Smooth muscle cell (in vitro differentiated cells): ENCODE data around the gene LAMB1. TPM values are rescaled to one million over a fixed set of nuclear protein-coding genes. Genes with fewer than 3 reads are reported as not detected.

ENCODE experiments used
- DNase-seq: peaks from one replicate; lab custom pipeline; 2025; ENCODE audit not compliant: unreplicated experiment; lab: John Stamatoyannopoulos, UW
- H2AFZ ChIP-seq: fragments of 200-600 bp; sonication (generic); 2 replicates; pipeline ENCODE4 v1.6.0; 2016; ENCODE audit warnings: antibody characterized with exemption, low read depth, mild to moderate bottlenecking
- H3F3A ChIP-seq: fragments of 200-600 bp; sonication (generic); 2 replicates; pipeline ENCODE4 v1.6.0; 2017; ENCODE audit warnings: antibody characterized with exemption, low read depth
- H3K27ac ChIP-seq: fragments of 200-600 bp; sonication (generic); 2 replicates; pipeline ENCODE4 v1.5.1; 2016; ENCODE audit warnings: low read depth, mild to moderate bottlenecking
- H3K27me3 ChIP-seq: fragments of 200-600 bp; sonication (generic); 2 replicates; pipeline ENCODE4 v1.6.1; 2016; ENCODE audit warnings: low read depth, mild to moderate bottlenecking
- H3K36me3 ChIP-seq: fragments of 200-600 bp; sonication (generic); 2 replicates; pipeline ENCODE4 v1.5.1; 2016; ENCODE audit warnings: low read depth
- H3K4me1 ChIP-seq: fragments of 200-600 bp; sonication (generic); 2 replicates; pipeline ENCODE4 v1.5.1; 2016; ENCODE audit warnings: low read depth
- H3K4me2 ChIP-seq: fragments of 200-600 bp; sonication (generic); 2 replicates; pipeline ENCODE4 v1.6.0; 2016; ENCODE audit warnings: mild to moderate bottlenecking
- H3K4me3 ChIP-seq: fragments of 200-600 bp; sonication (generic); 2 replicates; pipeline ENCODE4 v1.5.1; 2016; ENCODE audit warnings: mild to moderate bottlenecking
- H3K79me2 ChIP-seq: fragments of 200-600 bp; sonication (generic); 2 replicates; pipeline ENCODE4 v1.6.0; 2016; ENCODE audit warnings: low read depth, mild to moderate bottlenecking
- H3K9ac ChIP-seq: fragments of 200-600 bp; sonication (generic); 2 replicates; pipeline ENCODE4 v1.6.0; 2016; ENCODE audit warnings: low read depth
- H3K9me3 ChIP-seq: fragments of 200-600 bp; sonication (generic); replicated peaks from 2 replicates; pipeline ENCODE4 v1.5.1; 2016; ENCODE audit warnings: low read depth
- H4K20me1 ChIP-seq: fragments of 200-600 bp; sonication (generic); 2 replicates; pipeline ENCODE4 v1.6.0; 2016; ENCODE audit warnings: low read depth
- WGBS: methylation state at CpG from one replicate; pipeline ENCODE4 v1.1.7; 2016; ENCODE audit warnings: low lambda C conversion rate; 5-methylcytosine and 5-hydroxymethylcytosine counted together
- polyA plus RNA-seq: library from polyadenylated mRNA; unstranded; fragments of >200 nt; fragmentation: Nextera tagmentation; extraction: Ambion mirVana; gene quantifications from 2 replicates; pipeline ENCODE4 v1.2.1, GENCODE V29; 2016
- total RNA-seq: library from RNA; depleted of rRNA; stranded (reverse); fragments of >200 nt; gene quantifications from 2 replicates; pipeline ENCODE4 v1.2.3, GENCODE V29; 2014
- TF ChIP-seq, protein P1 (sequence below): fragments of 200-600 bp; sonication (generic); IDR thresholded peaks from 2 replicates; pipeline ENCODE4 v1.5.1; 2017; ENCODE audit warnings: borderline replicate concordance, mild to moderate bottlenecking, antibody characterized with exemption; ENCODE audit not compliant: insufficient read depth, poor library complexity, severe bottlenecking

The LAMB1 gene
- total and polyA plus RNA-seq, 2 experiments from 2014 or later: 191 to 244 TPM

DNA sequence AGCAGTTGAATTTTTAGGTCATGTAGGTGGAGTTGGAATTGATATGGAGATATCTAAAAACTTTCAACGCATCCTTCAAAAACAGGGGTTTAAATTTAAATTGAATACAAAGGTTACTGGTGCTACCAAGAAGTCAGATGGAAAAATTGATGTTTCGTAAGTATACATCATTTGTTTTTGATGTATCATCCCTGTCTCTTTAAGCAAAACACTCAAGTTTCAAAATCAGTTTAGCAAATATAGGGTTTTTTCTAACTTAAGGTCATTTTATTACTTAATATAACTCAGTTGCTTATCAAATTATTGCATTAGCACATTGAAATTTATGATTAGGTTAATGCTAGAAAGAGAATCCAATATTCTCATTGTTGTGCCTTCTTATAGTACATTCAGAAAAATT is 87.4 kb downstream of the LAMB1 start:
- Histone ChIP-seq H3K27me3 (no peaks in the 10 kb centered on the region), H3K9me3 (no peaks in the 10 kb centered on the region), H3K4me3 (no peak overlapping the region), H4K20me1 (peaks cover 34% of the 10 kb centered on the region), H3K9ac (no peak overlapping the region), H3F3A (peaks cover 18% of the 10 kb centered on the region), H3K4me2 (no peak overlapping the region), H3K79me2 (peaks cover 33% of the 10 kb centered on the region), H2AFZ (no peak overlapping the region), H3K4me1 (no peaks in the 10 kb centered on the region), H3K27ac (no peak overlapping the region), H3K36me3 (peaks cover 24% of the 10 kb centered on the region)
- TF ChIP-seq, protein P1, sequence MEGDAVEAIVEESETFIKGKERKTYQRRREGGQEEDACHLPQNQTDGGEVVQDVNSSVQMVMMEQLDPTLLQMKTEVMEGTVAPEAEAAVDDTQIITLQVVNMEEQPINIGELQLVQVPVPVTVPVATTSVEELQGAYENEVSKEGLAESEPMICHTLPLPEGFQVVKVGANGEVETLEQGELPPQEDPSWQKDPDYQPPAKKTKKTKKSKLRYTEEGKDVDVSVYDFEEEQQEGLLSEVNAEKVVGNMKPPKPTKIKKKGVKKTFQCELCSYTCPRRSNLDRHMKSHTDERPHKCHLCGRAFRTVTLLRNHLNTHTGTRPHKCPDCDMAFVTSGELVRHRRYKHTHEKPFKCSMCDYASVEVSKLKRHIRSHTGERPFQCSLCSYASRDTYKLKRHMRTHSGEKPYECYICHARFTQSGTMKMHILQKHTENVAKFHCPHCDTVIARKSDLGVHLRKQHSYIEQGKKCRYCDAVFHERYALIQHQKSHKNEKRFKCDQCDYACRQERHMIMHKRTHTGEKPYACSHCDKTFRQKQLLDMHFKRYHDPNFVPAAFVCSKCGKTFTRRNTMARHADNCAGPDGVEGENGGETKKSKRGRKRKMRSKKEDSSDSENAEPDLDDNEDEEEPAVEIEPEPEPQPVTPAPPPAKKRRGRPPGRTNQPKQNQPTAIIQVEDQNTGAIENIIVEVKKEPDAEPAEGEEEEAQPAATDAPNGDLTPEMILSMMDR: no peak
- DNase-seq: no peak
- WGBS: 97% methylated on average over 2 of the region's 2 CpGs

DNA sequence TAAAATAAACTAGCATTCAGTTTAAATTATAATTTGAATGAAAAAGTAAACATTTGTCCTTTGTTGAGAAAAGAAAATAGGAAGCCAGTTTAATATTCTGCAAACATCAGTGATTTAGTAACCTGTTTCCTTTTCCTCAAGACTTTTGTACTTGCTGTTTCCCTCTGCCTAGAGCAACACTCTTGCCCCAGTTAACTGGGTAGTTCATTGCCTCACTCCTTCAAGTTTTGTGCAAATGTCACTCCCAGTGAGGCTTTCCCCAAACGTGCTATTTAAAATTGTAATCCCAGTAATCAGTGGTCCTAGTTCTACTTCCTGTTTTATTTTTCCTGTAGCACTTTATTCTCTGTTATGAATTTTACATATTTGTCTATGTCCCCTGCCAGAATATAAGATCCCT is 88.1 kb downstream of the LAMB1 start:
- Histone ChIP-seq H2AFZ (no peak overlapping the region), H3K9ac (no peak overlapping the region), H3K4me1 (no peaks in the 10 kb centered on the region), H3K4me3 (no peak overlapping the region), H3K9me3 (no peaks in the 10 kb centered on the region), H3K4me2 (no peak overlapping the region), H3K79me2 (peaks cover 34% of the 10 kb centered on the region), H3F3A (peaks cover 17% of the 10 kb centered on the region), H3K36me3 (peaks cover 29% of the 10 kb centered on the region), H4K20me1 (peaks cover 33% of the 10 kb centered on the region), H3K27ac (no peak overlapping the region), H3K27me3 (no peaks in the 10 kb centered on the region)
- 59% methylated on average over 1 of the region's 1 CpG for WGBS
- TF ChIP-seq, protein P1: no peak
- no peak for DNase-seq

DNA sequence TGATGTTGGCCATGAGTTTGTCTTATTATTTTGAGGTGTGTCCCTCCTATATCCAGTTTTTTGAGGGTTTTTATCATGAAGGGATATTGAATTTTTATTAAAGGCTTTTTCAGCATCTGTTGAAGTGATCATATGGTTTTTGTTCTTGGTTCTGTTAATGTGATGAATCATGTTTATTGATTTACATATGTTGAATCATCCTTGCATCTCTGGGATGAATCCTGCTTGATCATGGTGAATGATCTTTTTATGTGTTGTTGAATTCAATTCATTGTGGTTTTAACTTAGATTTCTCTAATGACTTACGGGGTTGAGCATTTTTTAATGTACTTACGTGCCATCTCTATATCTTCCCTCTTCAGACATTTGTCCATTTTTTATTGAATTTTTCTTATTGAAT is 89.1 kb downstream of the LAMB1 start:
- TF ChIP-seq, protein P1: no peak
- Histone ChIP-seq H4K20me1 (peaks cover 30% of the 10 kb centered on the region), H3K27me3 (no peaks in the 10 kb centered on the region), H3K4me3 (no peak overlapping the region), H2AFZ (no peak overlapping the region), H3K4me1 (no peaks in the 10 kb centered on the region), H3K79me2 (peaks cover 40% of the 10 kb centered on the region), H3K9ac (no peak overlapping the region), H3K9me3 (no peaks in the 10 kb centered on the region), H3K36me3 (peaks cover 27% of the 10 kb centered on the region), H3K27ac (no peak overlapping the region), H3K4me2 (no peak overlapping the region), H3F3A (peaks cover 10% of the 10 kb centered on the region)
- no peak for DNase-seq
- 98% methylated on average over 2 of the region's 2 CpGs for WGBS

- Histone ChIP-seq H3K4me1 (no peaks in the 10 kb centered on the region), H3K27me3 (no peaks in the 10 kb centered on the region), H3K27ac (no peak overlapping the region), H4K20me1 (peaks cover 30% of the 10 kb centered on the region), H3K9ac (no peak overlapping the region), H3K4me3 (no peak overlapping the region), H3K79me2 (peaks cover 44% of the 10 kb centered on the region), H3K9me3 (no peaks in the 10 kb centered on the region), H3K4me2 (no peak overlapping the region), H3F3A (peaks cover 4% of the 10 kb centered on the region), H2AFZ (no peak overlapping the region), H3K36me3 (peaks cover 27% of the 10 kb centered on the region)
- WGBS: 79% methylated on average over 2 of the region's 2 CpGs
- TF ChIP-seq, protein P1: no peak
- no peak for DNase-seq
Measured at GRCh38 chr7:107911981-107912380, 91.0 kb downstream of the LAMB1 start.
